ENCODE measurements around the gene SPRR5. TPM values are rescaled to one million over a fixed set of nuclear protein-coding genes. Genes with fewer than 3 reads are reported as not detected.

The SPRR5 gene
- total and polyA plus RNA-seq, 2 donors (not counting 3 experiments of a cell fraction or from before 2014, with no cell fraction given), result not detected

GRCh38 chr1:152962876-152963415 is 15.9 kb downstream of the SPRR5 start:
- no peaks in the 10 kb centered on the region for H3K9me1 ChIP-seq (replicated peaks; ENCODE audit: control insufficient read depth, extremely low read depth, insufficient read depth, low read length)
- dilution Hi-C loops (cut with MboI; ENCODE audit: extremely low pct_ligation_motif_present, low sequenced_read_pairs) (no loop called here), intact Hi-C loops (cut with micrococcal nuclease) (no loop called here)
- DNase-seq (ENCODE audit: low read depth, low spot score) (no peak), FAIRE-seq (no peak)
- no peak overlapping the region for H2AFZ ChIP-seq (ENCODE audit: low read depth, low read length)
- no peaks in the 10 kb centered on the region for H4K20me1 ChIP-seq (replicated peaks; ENCODE audit: control insufficient read depth, extremely low read depth, insufficient read depth, low read length)
- no peaks in the 10 kb centered on the region for H3K9me3 ChIP-seq (replicated peaks; ENCODE audit: control insufficient read depth, insufficient read depth, low read length)
- no peak overlapping the region for H3K9ac ChIP-seq (replicated peaks; ENCODE audit: extremely low read depth, insufficient read depth, low read length)
- H3K4me1 ChIP-seq (ENCODE audit: control insufficient read depth, extremely low read depth, insufficient read depth, low read length), result no peaks in the 10 kb centered on the region
- no peak overlapping the region for H3K27ac ChIP-seq (ENCODE audit: insufficient read depth, low read depth, low read length)
- TF ChIP-seq CTCF (IDR thresholded peaks at IDR 0.05; ENCODE audit: extremely low read depth in 1 of 2, insufficient read depth in 1 of 2, low read depth in 1 of 2, low read length in 2 of 2), result no peak
- TF ChIP-seq POLR2AphosphoS5 (IDR thresholded peaks at IDR 0.05; ENCODE audit: insufficient read depth, low read depth, low read length), result no peak
- TF ChIP-seq POLR2A (IDR thresholded peaks at IDR 0.05; ENCODE audit: low read depth, low read length), result no peak
- POLR2A ChIA-PET, result no interaction called here
- no peaks in the 10 kb centered on the region for H3K27me3 ChIP-seq (ENCODE audit: control insufficient read depth in 2 of 2, insufficient read depth in 2 of 2, low read length in 2 of 2)
- CTCF ChIA-PET, result no interaction called here
- BruUV-seq (replicated peaks), result no TSS peak
- no peaks in the 10 kb centered on the region for H3K79me2 ChIP-seq (ENCODE audit: control insufficient read depth, insufficient read depth, low read length)
- no peak overlapping the region for H3K4me3 ChIP-seq (replicated peaks in 1 of 3; ENCODE audit: insufficient read depth in 1 of 3, low read depth in 1 of 3, low read length in 3 of 3)
- no peaks in the 10 kb centered on the region for H3K36me3 ChIP-seq (ENCODE audit: control insufficient read depth in 2 of 2, extremely low read depth in 1 of 2, insufficient read depth in 2 of 2, low read length in 2 of 2)
- H3K4me2 ChIP-seq (ENCODE audit: insufficient read depth, low read length), result no peak overlapping the region

GRCh38 chr1:152964536-152964935 is 17.5 kb downstream of the SPRR5 start:
- H2AFZ ChIP-seq (ENCODE audit: low read depth, low read length), result no peak overlapping the region
- no peaks in the 10 kb centered on the region for H4K20me1 ChIP-seq (replicated peaks; ENCODE audit: control insufficient read depth, extremely low read depth, insufficient read depth, low read length)
- H3K36me3 ChIP-seq (ENCODE audit: control insufficient read depth in 2 of 2, extremely low read depth in 1 of 2, insufficient read depth in 2 of 2, low read length in 2 of 2), result no peaks in the 10 kb centered on the region
- no peaks in the 10 kb centered on the region for H3K9me1 ChIP-seq (replicated peaks; ENCODE audit: control insufficient read depth, extremely low read depth, insufficient read depth, low read length)
- H3K27ac ChIP-seq (ENCODE audit: insufficient read depth, low read depth, low read length), result no peak overlapping the region
- intact Hi-C loops (cut with micrococcal nuclease), result no loop called here
- BruUV-seq (replicated peaks), result no TSS peak
- H3K4me3 ChIP-seq (replicated peaks in 1 of 3; ENCODE audit: insufficient read depth in 1 of 3, low read depth in 1 of 3, low read length in 3 of 3), result no peak overlapping the region
- TF ChIP-seq POLR2AphosphoS5 (IDR thresholded peaks at IDR 0.05; ENCODE audit: insufficient read depth, low read depth, low read length) (no peak), EZH2 (IDR thresholded peaks at IDR 0.05; ENCODE audit: borderline replicate concordance, low read depth, low read length, severe bottlenecking) (no peak), POLR2A (IDR thresholded peaks at IDR 0.05; ENCODE audit: low read depth, low read length) (no peak), GATA2 (IDR thresholded peaks at IDR 0.05; ENCODE audit: insufficient read depth, insufficient read length, low read depth, low read length) (no peak), FOS (IDR thresholded peaks at IDR 0.05; ENCODE audit: borderline replicate concordance, insufficient read depth, low read length) (no peak), JUN (IDR thresholded peaks at IDR 0.05; ENCODE audit: borderline replicate concordance, insufficient read depth, insufficient read length, low read depth) (no peak), MYC (IDR thresholded peaks at IDR 0.05; ENCODE audit: low read depth, low read length) (no peak), CTCF (IDR thresholded peaks at IDR 0.05; ENCODE audit: extremely low read depth in 1 of 2, insufficient read depth in 1 of 2, low read depth in 1 of 2, low read length in 2 of 2) (no peak), MAX (IDR thresholded peaks at IDR 0.05; ENCODE audit: insufficient read depth, insufficient read length) (no peak)
- FAIRE-seq (no peak), DNase-seq (ENCODE audit: low read depth, low spot score) (no peak)
- ChIA-PET CTCF (no interaction called here), POLR2A (no interaction called here)
- H3K4me1 ChIP-seq (ENCODE audit: control insufficient read depth, extremely low read depth, insufficient read depth, low read length), result no peaks in the 10 kb centered on the region
- dilution Hi-C loops (cut with MboI; ENCODE audit: extremely low pct_ligation_motif_present, low sequenced_read_pairs), result no loop called here
- H3K4me2 ChIP-seq (ENCODE audit: insufficient read depth, low read length), result no peak overlapping the region
- no peaks in the 10 kb centered on the region for H3K27me3 ChIP-seq (ENCODE audit: control insufficient read depth in 2 of 2, insufficient read depth in 2 of 2, low read length in 2 of 2)
- H3K79me2 ChIP-seq (ENCODE audit: control insufficient read depth, insufficient read depth, low read length), result no peaks in the 10 kb centered on the region
- H3K9ac ChIP-seq (replicated peaks; ENCODE audit: extremely low read depth, insufficient read depth, low read length), result no peak overlapping the region
- no peaks in the 10 kb centered on the region for H3K9me3 ChIP-seq (replicated peaks; ENCODE audit: control insufficient read depth, insufficient read depth, low read length)

All from endothelial cell of umbilical vein (primary cell).